ES-I3 (cell line): Measurements from ENCODE around the gene PCBP3.

ENCODE experiments used
- H3K36me3 ChIP-seq: 2 replicates; pipeline ENCODE4 v1.6.1; 2013; ENCODE audit warnings: mild to moderate bottlenecking, low read length, control low read depth, moderate library complexity; ENCODE audit not compliant: insufficient read depth
- H3K4me1 ChIP-seq: 2 replicates; pipeline ENCODE4 v1.6.1; 2013; ENCODE audit warnings: mild to moderate bottlenecking, control low read depth, low read length; ENCODE audit not compliant: insufficient read depth
- H3K9ac ChIP-seq: 2 replicates; pipeline ENCODE4 v1.6.1; 2013; ENCODE audit warnings: low read depth, mild to moderate bottlenecking, low read length, moderate library complexity
- H3K9me3 ChIP-seq: 2 replicates; pipeline ENCODE4 v1.6.1; 2013; ENCODE audit warnings: mild to moderate bottlenecking, low read length, moderate library complexity; ENCODE audit not compliant: control insufficient read depth, insufficient read depth

PCBP3 gene

GRCh38 chr21:45865106-45865835 lies 221.7 kb downstream of the PCBP3 start:
- no peaks in the 10 kb centered on the region for H3K9me3 ChIP-seq
- no peaks in the 10 kb centered on the region for H3K36me3 ChIP-seq
- H3K4me1 ChIP-seq = no peaks in the 10 kb centered on the region
- no peak overlapping the region for H3K9ac ChIP-seq

DNA sequence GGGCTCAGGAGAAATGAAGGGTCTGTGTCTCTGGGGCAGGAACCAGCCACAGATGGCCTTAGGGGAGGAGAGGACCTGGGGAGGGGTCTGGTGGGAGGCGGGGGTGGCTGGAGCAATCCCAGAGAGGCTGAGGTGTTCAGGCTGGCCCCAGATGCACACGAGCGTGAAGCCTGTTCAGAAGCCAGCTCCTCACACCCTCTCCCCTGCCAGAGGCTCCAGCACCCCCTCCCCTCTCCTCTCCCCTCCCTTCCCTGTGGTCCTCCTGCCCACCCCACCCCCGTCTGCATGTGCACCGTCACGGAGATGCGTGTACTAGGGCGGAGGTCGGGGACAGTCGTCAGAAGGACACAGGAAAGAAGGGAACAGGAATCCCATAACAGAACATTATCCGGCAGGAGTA lies 223.0 kb downstream of the PCBP3 start:
- no peaks in the 10 kb centered on the region for H3K4me1 ChIP-seq
- H3K9me3 ChIP-seq = no peaks in the 10 kb centered on the region
- H3K36me3 ChIP-seq = no peaks in the 10 kb centered on the region
- H3K9ac ChIP-seq = no peak overlapping the region

DNA sequence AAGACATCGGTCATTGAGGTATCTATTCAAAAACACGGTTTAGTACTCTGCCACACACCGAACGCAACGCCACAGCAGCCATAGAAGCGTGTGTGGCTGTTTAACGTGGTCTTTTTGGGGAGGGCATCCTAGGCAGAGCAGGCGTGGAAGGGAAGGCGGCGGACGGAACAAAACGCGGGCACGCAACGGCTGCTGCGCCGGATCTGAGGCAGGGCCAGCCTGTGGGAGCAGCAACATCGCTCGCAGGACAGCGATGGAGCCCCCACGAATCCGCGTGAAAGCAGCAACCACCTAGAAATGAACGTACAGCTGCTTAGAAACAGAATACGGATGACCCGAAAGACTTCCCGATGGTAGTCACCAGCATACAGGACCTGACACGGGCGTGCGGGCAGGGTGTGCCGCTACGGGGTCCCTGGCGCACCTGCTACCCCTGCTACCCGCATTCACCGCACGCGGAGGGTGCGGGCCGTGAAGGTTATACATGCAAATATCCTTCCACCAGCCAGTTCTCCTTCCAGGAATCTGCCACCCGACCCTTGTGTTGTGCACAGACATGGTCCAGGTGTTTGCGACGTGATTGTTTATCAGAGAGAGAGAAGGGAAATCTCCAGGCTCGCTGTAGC lies 223.6 kb downstream of the PCBP3 start:
- H3K9me3 ChIP-seq = no peaks in the 10 kb centered on the region
- no peaks in the 10 kb centered on the region for H3K4me1 ChIP-seq
- no peak overlapping the region for H3K9ac ChIP-seq
- no peaks in the 10 kb centered on the region for H3K36me3 ChIP-seq

- H3K9ac ChIP-seq = no peak overlapping the region
- H3K4me1 ChIP-seq = no peaks in the 10 kb centered on the region
- no peaks in the 10 kb centered on the region for H3K36me3 ChIP-seq
- H3K9me3 ChIP-seq = no peaks in the 10 kb centered on the region
Measured at GRCh38 chr21:45867671-45868081, 224.2 kb downstream of the PCBP3 start.

DNA sequence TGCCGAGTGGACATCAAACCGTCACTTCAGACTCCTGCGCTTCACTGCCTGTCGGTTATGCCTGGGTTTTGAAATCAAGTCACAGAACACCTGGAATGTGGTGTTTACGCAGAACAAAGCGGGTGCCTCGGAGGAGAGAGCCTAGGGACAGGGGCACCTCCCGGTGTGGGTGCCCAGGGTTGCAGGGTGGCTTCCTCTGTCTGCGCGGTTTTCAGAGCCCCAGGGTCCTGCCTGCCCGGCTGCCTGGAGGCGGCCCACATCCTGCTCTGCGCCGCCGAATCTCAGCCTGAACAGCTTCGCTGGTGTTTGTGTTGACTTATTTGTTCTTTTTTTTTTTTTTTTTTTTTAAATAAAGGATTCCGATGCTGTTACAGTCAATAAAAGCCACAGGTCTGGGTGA lies 224.6 kb downstream of the PCBP3 start:
- no peaks in the 10 kb centered on the region for H3K36me3 ChIP-seq
- no peak overlapping the region for H3K9ac ChIP-seq
- H3K9me3 ChIP-seq = no peaks in the 10 kb centered on the region
- no peaks in the 10 kb centered on the region for H3K4me1 ChIP-seq

GRCh38 chr21:45868488-45868887 lies 225.0 kb downstream of the PCBP3 start:
- no peaks in the 10 kb centered on the region for H3K4me1 ChIP-seq
- no peaks in the 10 kb centered on the region for H3K36me3 ChIP-seq
- no peak overlapping the region for H3K9ac ChIP-seq
- no peaks in the 10 kb centered on the region for H3K9me3 ChIP-seq

GRCh38 chr21:45869121-45870007 lies 225.8 kb downstream of the PCBP3 start:
- Histone ChIP-seq H3K36me3 (no peaks in the 10 kb centered on the region), H3K9me3 (no peaks in the 10 kb centered on the region), H3K4me1 (no peaks in the 10 kb centered on the region), H3K9ac (no peak overlapping the region)

DNA sequence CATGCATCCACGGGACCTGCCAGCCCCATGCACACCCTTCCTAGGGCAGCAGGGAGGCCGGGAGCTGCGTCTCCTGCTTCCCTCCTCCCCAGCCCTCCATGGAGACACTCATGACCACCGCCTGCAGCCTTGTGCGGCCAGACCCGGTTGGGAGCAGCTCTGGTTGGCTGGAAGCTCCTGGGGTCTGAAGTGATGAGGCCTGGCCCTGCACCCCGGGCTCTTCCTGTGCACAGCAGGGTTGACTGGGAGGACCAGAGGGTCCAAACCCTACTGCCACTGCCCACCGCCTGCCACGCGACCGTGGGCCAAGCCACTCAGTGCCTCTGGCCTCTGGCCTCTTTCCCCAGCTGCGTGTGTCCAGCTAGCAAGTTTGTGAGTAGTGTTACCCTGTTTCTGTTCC lies 226.9 kb downstream of the PCBP3 start:
- no peaks in the 10 kb centered on the region for H3K9me3 ChIP-seq
- peaks cover 3% of the 10 kb centered on the region for H3K4me1 ChIP-seq
- H3K9ac ChIP-seq = no peak overlapping the region
- H3K36me3 ChIP-seq = no peaks in the 10 kb centered on the region

DNA sequence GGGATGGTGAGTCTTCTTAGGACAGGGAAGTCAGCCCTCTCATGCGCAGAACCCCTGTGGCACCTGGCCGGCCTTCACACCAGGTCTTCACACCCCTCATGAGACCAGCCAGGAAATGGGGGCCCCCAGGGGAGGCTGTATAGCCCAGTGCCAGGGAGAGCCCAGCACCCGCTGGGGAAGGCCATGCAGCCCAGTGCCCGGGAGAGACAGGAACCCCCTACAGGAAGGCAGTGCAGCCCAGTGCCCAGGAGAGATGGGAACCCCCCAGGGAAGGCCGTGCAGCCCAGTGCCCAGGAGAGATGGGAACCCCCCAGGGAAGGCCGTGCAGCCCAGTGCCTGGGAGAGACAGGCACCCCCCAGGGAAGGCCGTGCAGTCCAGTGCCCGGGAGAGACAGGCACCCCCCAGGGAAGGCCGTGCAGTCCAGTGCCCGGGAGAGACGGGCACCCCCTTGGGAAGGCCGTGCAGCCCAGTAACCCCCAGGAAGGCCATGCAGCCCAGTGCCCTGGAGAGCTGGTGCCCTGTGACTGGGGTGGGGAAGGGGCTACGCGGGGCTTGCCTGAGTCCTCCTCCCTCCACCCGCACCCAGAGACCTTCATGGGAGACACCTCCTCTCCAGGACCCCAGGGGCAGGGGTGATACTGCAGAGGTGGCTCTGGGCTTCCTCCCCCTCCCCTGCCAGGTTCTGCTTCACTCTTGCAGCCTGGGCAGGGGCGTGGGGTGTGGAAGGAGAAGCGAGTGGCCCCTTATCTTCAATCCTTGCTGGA lies 227.5 kb downstream of the PCBP3 start:
- Histone ChIP-seq H3K9ac (no peak overlapping the region), H3K4me1 (peaks cover 8% of the 10 kb centered on the region), H3K9me3 (no peaks in the 10 kb centered on the region), H3K36me3 (no peaks in the 10 kb centered on the region)

DNA sequence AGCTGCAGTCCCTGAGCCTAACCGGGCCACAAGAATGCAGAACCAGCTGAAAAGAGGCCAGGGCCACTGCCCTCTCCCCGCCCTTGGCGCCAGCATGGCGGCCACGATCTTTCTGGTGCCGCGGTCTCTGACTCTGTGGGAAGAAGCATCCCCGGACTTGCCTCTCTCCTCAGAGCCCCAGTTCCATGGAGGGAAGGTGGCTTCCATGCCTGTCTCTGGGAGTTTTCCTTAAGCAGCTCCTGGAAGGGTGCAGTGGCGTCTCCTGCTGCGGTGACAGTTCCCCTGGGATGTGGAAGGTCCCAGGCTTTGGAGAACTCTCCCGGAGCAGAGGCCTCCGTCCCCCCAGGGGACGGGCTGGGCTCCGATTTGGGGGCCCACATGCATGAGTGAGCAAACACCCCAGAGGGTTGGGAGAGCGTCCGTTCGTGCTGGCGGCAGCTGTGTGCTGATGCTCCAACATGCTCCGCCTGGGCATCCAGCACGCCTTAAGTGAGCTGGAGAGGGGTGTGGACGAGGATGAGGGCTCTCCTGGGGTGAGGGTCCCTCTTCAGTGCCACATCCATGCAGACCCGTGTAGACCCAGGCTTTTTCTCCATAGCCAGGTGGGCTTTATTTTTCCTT lies 228.2 kb downstream of the PCBP3 start:
- peaks cover 8% of the 10 kb centered on the region for H3K4me1 ChIP-seq
- H3K9ac ChIP-seq = no peak overlapping the region
- no peaks in the 10 kb centered on the region for H3K36me3 ChIP-seq
- no peaks in the 10 kb centered on the region for H3K9me3 ChIP-seq

DNA sequence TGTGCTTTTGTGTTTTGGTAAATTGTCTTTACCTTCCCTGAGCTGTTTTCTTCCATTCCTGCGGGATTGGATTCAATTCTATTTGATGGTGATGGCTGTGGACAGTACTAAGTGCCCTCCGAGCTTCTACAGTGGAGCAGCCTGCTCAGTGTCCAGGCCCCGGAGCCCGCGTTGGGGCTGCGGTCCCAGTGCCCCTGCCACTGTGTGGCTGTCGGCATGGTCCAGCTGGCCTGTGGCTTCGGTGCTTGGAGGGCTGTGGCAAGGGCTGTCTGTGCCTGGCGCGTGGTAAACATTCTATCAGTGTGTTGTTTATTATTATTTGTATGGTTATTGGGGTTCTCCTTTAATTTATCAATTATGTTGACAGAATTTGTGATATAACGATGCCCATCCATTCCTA lies 228.9 kb downstream of the PCBP3 start:
- H3K9me3 ChIP-seq = no peaks in the 10 kb centered on the region
- peaks cover 8% of the 10 kb centered on the region for H3K4me1 ChIP-seq

DNA sequence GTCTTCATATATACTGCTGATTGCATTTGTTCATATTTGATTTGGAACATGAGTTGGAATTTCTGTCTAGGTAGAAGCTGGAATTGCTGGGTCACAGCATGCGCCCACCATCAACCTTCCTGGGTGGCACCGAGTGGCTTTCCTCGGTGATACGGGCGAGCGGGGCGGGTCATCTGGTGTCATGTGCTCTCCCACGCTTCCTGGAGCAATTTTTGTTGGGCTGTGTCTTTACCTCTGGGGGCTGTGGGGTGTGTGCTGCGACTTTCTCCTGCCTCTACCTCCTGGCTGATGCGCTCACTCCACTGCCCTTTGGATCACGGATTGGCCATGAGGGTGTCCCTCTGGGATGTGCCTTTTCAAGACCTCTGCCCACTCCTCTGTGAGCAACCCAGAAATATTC lies 229.4 kb downstream of the PCBP3 start:
- no peak overlapping the region for H3K9ac ChIP-seq
- peaks cover 8% of the 10 kb centered on the region for H3K4me1 ChIP-seq
- H3K36me3 ChIP-seq = no peaks in the 10 kb centered on the region
- H3K9me3 ChIP-seq = no peaks in the 10 kb centered on the region

More for the DNA sequence above, 228.9 kb downstream of the PCBP3 start:
- H3K36me3 ChIP-seq = no peaks in the 10 kb centered on the region
- H3K9ac ChIP-seq = no peak overlapping the region

GRCh38 chr21:45873418-45873817 lies 229.9 kb downstream of the PCBP3 start:
- H3K9ac ChIP-seq = no peak overlapping the region
- no peaks in the 10 kb centered on the region for H3K9me3 ChIP-seq
- H3K36me3 ChIP-seq = no peaks in the 10 kb centered on the region
- peaks cover 8% of the 10 kb centered on the region for H3K4me1 ChIP-seq

DNA sequence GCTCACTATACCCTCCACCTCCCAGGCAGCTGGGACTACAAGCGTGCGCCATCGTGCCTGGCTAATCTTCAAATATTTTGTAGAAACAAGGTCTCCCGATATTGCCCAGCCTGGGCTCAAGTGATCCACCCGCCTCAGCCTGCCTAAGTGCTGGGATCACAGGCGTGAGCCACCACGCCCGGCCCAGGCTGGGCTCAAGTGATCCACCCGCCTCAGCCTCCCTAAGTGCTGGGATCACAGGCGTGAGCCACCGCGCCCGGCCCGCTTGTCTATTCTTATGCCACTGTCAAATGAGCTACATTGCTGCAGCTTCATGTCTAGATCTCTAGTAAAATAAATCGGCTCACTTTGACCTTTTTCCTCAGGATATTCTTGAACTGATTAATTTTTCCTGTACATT lies 230.3 kb downstream of the PCBP3 start:
- H3K36me3 ChIP-seq = no peaks in the 10 kb centered on the region

More for the DNA sequence above, 230.3 kb downstream of the PCBP3 start:
- H3K9ac ChIP-seq = no peak overlapping the region
- no peaks in the 10 kb centered on the region for H3K9me3 ChIP-seq
- peaks cover 8% of the 10 kb centered on the region for H3K4me1 ChIP-seq
